Activated CD8-positive, alpha-beta T cell treated with anti-CD3 and anti-CD28 coated beads for 36 hours (primary cell): Measurements from ENCODE around the gene TMEM8B. TPM values are rescaled to one million over a fixed set of nuclear protein-coding genes. Genes with fewer than 3 reads are reported as not detected.
A peak's percentile ranks its signal among the peaks of the same experiment; 100 is the strongest.

ENCODE experiments used
- ATAC-seq: fragments of 200-7000 bp; cut with Tn5 transposase; one replicate; pipeline ENCODE4 v1.10.0; 2021; ENCODE audit warnings: mild to moderate bottlenecking, moderate library complexity
- CTCF ChIA-PET: fragments of 350-600 bp; sonication (Branson Sonifier 250); formaldehyde crosslinking; loops from one replicate; lab custom pipeline; 2021; ENCODE audit warnings: antibody characterized with exemption; lab: Charles Lee
- POLR2A ChIA-PET: fragments of 350-600 bp; sonication (Branson Sonifier 250); formaldehyde crosslinking; loops from one replicate; lab custom pipeline; 2021; ENCODE audit warnings: antibody characterized with exemption; lab: Charles Lee
- DNase-seq: peaks from one replicate; pipeline ENCODE4 v3.0.0-alpha.2; 2020
- H3K27ac Mint-ChIP-seq: one replicate; pipeline ENCODE4 v1.8.0; 2021; ENCODE audit warnings: mild to moderate bottlenecking, mixed read lengths
- H3K27me3 Mint-ChIP-seq: one replicate; pipeline ENCODE4 v1.8.0; 2021; ENCODE audit warnings: mixed read lengths
- H3K36me3 Mint-ChIP-seq: one replicate; pipeline ENCODE4 v1.8.0; 2021; ENCODE audit warnings: low read depth, mixed read lengths
- H3K4me1 Mint-ChIP-seq: one replicate; pipeline ENCODE4 v1.8.0; 2021; ENCODE audit warnings: low read depth, mixed read lengths
- H3K4me3 Mint-ChIP-seq: one replicate; pipeline ENCODE4 v1.8.0; 2021; ENCODE audit warnings: mild to moderate bottlenecking, moderate library complexity, mixed read lengths
- H3K9me3 Mint-ChIP-seq: one replicate; pipeline ENCODE4 v1.8.0; 2021; ENCODE audit warnings: mixed read lengths
- intact Hi-C: fragments of 100-400 bp; cut with micrococcal nuclease; formaldehyde crosslinking; loops from one replicate; pipeline ENCODE4 v1.10.0; 2022
- total RNA-seq, 2 experiments: library from RNA; stranded (reverse); gene quantifications; one replicate each; pipeline ENCODE4 v1.2.3, GENCODE V29; 2021
- TF ChIP-seq, protein P1 (sequence below): fragments of 200-600 bp; IDR thresholded peaks from one replicate; pipeline ENCODE4 v1.8.0; 2022; ENCODE audit warnings: antibody characterized with exemption, mild to moderate bottlenecking

The TMEM8B gene
- total RNA-seq = 1 to 10 TPM; 3.4 to 4.3 TPM

DNA sequence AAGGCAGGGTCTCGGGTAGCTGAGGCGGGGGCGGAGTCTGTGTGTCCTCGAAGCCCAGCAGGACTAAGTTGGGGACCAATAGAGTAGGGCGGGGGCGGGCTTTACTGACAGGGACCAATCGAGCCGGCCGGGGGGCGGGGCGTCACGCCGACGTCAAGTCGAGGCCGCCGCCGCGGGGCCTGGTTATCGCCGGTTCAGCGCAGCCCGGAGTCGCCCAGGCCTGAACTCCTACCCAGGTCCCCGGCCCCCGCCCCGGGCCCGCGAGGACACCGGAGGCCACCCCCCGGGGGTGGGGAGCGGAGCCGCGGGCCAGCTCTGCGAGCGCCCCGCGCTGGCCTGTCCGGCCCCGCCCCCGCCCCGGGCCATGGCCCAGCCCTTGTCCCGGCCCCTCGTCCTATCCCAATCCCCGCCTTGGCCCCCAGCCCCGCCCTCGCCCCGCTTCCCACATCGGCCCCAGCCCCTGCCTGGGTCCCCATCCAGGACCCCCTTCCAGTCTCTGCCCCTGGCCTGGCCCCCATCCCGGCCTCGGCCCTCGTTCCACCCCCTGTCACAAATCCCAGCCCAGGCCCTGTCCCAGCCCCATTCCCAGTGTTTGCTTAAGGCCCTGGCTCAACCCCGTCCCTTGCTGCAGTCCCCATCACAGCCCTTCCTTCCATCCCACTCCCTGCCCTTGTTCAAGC, at the start of gene TMEM8B:
TMEM8B (plus strand) TSS at position 145 of the 680 bp plus-strand sequence; CDS start at position 365, 220 bp downstream.
- TF ChIP-seq, protein P1, sequence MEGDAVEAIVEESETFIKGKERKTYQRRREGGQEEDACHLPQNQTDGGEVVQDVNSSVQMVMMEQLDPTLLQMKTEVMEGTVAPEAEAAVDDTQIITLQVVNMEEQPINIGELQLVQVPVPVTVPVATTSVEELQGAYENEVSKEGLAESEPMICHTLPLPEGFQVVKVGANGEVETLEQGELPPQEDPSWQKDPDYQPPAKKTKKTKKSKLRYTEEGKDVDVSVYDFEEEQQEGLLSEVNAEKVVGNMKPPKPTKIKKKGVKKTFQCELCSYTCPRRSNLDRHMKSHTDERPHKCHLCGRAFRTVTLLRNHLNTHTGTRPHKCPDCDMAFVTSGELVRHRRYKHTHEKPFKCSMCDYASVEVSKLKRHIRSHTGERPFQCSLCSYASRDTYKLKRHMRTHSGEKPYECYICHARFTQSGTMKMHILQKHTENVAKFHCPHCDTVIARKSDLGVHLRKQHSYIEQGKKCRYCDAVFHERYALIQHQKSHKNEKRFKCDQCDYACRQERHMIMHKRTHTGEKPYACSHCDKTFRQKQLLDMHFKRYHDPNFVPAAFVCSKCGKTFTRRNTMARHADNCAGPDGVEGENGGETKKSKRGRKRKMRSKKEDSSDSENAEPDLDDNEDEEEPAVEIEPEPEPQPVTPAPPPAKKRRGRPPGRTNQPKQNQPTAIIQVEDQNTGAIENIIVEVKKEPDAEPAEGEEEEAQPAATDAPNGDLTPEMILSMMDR = no peak
- H3K27ac Mint-ChIP-seq = peak within 1 kb of the TSS; percentile 89
- H3K27me3 Mint-ChIP-seq = no peaks in the 10 kb centered on the region
- ATAC-seq (peak; percentile 93), DNase-seq (peak; percentile 99)
- ChIA-PET POLR2A (interaction anchor here (1.0 to 1.2 kb wide), 2 partner anchors 11 to 18 kb away, joined by 3 to 6 read pairs; partner anchors contain the start of gene SPAG8), CTCF (interaction anchor here (1.2 to 4.8 kb wide), 5 partner anchors 16 to 74 kb away, joined by 3 to 54 read pairs (median 4); no protein-coding TSS in a partner anchor)
- H3K36me3 Mint-ChIP-seq = no peaks in the 10 kb centered on the region
- intact Hi-C loops = no loop called here
- H3K9me3 Mint-ChIP-seq = no peaks in the 10 kb centered on the region
- peak within 1 kb of the TSS; percentile 86 for H3K4me3 Mint-ChIP-seq
- peaks cover 24% of the 10 kb centered on the region for H3K4me1 Mint-ChIP-seq

- TF ChIP-seq, protein P1 = no peak
- Mint-ChIP-seq H3K36me3 (peaks cover 23% of the 10 kb centered on the region), H3K4me1 (peaks cover under 1% of the 10 kb centered on the region), H3K4me3 (no peak overlapping the region), H3K9me3 (no peaks in the 10 kb centered on the region), H3K27ac (no peak overlapping the region), H3K27me3 (no peaks in the 10 kb centered on the region)
- ChIA-PET CTCF (interaction anchor here (1.7 to 1.9 kb wide), 2 partner anchors 9 to 101 kb away, joined by 7 to 10 read pairs; no protein-coding TSS in a partner anchor), POLR2A (no interaction called here)
- intact Hi-C loops = no loop called here
- ATAC-seq (no peak), DNase-seq (no peak)
These were observed 48.0 kb upstream of the TMEM8B start for GRCh38 chr9:35781066-35781465.

- intact Hi-C loops = no loop called here
- CTCF ChIA-PET = interaction anchor here (1.0 to 1.7 kb wide), 3 partner anchors 10 to 119 kb away, joined by 3 to 5 read pairs (median 5); no protein-coding TSS in a partner anchor
These were observed 45.6 kb upstream of the TMEM8B start for GRCh38 chr9:35783418-35783817.

DNA sequence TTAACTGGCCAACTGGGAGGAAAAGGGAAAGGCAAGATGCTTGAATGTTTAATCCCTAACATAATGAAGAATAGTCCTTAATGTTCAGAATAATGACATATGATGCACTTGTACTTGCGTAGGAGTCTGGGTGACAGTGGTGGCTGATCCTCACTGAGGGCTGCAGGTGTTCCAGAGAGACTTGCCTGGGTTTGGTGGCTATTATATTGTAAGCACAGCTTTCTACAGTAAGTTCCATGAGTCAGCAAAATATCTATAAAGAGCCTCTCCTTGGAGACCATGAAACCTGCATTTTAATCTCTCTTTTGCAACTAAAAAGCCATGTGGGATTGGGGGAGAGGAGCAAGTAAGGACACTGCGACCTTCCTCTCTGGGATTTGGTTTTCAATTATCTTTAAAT, 39.5 kb upstream of the TMEM8B start:
- no peak overlapping the region for H3K27ac Mint-ChIP-seq
- POLR2A ChIA-PET = no interaction called here

More at GRCh38 chr9:35783418-35783817, 45.6 kb upstream of the TMEM8B start:
- Mint-ChIP-seq H3K27me3 (no peaks in the 10 kb centered on the region), H3K4me1 (peaks cover 3% of the 10 kb centered on the region), H3K27ac (no peak overlapping the region), H3K36me3 (peaks cover 31% of the 10 kb centered on the region), H3K4me3 (no peak overlapping the region), H3K9me3 (no peaks in the 10 kb centered on the region)
- ATAC-seq (no peak), DNase-seq (no peak)
- TF ChIP-seq, protein P1 = no peak
- POLR2A ChIA-PET = interaction anchor here (0.7 kb wide), 2 partner anchors 11 to 240 kb away, joined by 3 to 4 read pairs; no protein-coding TSS in a partner anchor

More for the DNA sequence above, 39.5 kb upstream of the TMEM8B start:
- CTCF ChIA-PET = interaction anchor here (0.7 to 6.4 kb wide), 43 partner anchors 8 to 282 kb away, joined by 3 to 66 read pairs (median 5); partner anchors contain the start of genes ARHGEF39, FAM221B, HINT2 and MSMP
- DNase-seq (no peak), ATAC-seq (no peak)
- Mint-ChIP-seq H3K36me3 (peaks cover 18% of the 10 kb centered on the region), H3K9me3 (no peaks in the 10 kb centered on the region), H3K4me1 (peaks cover 7% of the 10 kb centered on the region), H3K4me3 (no peak overlapping the region), H3K27me3 (no peaks in the 10 kb centered on the region)
- intact Hi-C loops = no loop called here
- TF ChIP-seq, protein P1 = no peak
